ENCODE data around the gene SLC9A9.

Gene SLC9A9

DNA sequence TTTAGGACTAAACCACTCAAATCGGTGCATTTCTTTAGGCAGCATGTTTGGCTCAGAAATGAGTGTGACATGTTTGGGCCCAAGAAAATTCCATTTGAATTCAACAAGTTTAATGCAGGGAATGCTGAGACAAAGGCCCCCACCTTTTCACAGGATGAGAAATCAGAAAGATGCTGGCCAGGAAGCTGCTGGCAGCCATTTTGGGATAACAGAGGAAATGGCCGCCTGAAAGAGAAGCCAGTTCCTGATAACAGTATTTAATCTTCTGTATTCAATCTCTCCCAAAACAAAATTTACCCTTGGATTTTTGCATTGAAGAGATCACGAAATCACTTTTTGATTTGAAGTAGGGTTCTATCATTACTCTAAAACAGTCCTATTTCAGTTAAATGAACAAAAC, 350.9 kb downstream of the SLC9A9 start:
- no peak for DNase-seq

DNA sequence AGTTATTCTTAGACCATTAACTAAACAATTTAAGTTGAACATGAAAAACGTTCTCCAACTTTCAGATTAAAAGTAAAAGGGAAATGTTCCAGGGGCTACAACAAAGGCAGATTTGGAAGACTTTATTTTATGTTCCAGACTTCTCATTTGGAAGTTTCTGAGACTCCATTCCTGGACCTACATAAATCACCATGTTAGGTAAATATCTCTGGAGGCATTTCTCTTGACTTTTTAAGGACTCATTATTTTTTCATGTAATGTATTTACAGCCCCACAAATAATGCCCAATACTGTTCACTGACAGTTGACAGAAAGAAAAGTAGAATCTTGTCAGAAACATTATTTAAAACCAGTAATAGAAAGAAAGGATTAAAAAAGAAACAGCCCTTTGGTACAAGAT, 352.1 kb downstream of the SLC9A9 start:
- DNase-seq, result no peak

DNA sequence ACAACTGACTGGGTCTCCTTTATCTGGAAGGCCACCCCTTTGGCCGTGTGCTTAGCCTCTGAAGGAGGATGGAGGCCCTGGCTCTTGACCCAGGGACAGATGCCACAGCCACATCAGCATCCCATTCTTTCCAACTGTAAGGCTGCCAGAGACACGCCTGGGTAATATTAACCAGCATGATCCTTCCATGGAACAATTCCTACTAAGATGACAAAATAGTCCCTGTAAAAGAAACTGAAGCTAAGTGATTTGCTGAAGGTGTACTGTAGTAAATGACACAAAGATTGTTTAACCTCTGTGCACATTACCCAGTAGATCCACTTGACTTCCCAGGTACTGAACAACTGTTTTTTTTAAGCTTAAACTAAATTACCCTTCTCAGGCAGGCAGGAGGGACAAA, 352.7 kb downstream of the SLC9A9 start:
- DNase-seq, result no peak

DNA sequence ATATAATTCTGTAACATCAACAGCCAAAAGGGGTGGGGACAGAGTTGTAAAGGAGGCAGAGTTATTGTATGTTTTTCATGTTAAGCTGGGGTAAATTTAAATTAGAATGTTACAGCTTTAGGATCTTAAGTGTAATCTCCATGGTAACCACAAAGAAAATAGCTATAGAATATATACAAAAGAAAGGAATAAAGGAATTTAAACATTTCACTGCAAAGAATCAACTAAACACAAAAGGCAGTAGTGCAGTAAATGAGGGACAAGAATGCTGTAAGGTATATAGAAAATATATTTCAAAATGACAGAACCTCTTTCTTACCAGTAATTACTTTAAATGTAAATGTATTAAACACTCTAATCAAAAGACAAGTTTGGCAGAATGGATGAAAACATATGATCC, 361.7 kb downstream of the SLC9A9 start:
- DNase-seq, result no peak

DNA sequence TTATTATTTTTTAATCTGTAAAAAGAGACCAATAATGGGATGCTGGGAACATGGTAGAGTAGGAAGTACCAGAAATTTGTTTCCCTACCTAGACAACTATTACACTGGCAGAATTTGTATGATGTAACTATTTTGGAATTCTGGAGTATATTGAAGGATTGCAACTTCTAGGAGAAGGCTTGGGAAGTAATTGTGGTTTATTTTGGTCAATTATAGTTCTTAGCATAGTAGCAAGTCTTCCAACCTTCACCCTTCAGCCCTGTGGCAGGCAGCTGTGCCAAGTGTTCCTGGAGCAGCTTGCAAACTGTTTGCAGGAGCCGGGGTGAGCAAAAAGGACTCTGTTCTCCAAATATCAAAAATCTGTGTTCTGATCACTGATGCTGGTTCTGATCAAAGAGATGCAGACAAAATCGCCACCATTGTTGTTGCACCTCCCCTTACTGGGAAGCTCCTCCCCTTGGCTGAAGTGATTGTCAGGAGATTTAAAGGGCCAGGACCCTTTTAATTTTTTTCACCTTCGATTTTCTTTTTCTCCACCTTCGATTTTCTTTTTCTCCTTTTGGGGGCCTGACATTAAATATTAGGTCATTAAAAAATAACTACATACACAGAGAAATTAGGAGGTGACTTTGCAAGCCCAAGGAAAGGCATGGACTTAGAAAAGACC, 363.3 kb downstream of the SLC9A9 start:
- DNase-seq, result no peak

DNA sequence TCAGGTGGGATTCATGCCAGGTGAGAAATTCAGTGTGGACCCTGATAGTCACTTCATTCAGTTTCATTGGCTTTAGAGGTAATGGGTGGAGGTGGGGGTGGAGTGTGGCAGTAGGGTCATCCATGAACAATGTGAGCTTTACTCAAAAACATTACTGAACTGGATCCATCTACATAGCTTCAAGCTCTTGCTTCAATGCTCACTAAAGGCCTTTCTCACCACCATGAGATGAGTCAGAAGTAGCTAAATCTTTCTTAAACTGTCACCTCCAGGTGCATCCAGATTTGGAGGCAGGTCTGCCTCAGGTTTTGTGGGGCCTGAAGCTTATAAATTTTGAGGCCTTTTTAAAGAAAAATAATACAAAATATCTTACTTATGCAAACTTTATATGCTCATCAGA, 365.1 kb downstream of the SLC9A9 start:
- no peak for DNase-seq

DNA sequence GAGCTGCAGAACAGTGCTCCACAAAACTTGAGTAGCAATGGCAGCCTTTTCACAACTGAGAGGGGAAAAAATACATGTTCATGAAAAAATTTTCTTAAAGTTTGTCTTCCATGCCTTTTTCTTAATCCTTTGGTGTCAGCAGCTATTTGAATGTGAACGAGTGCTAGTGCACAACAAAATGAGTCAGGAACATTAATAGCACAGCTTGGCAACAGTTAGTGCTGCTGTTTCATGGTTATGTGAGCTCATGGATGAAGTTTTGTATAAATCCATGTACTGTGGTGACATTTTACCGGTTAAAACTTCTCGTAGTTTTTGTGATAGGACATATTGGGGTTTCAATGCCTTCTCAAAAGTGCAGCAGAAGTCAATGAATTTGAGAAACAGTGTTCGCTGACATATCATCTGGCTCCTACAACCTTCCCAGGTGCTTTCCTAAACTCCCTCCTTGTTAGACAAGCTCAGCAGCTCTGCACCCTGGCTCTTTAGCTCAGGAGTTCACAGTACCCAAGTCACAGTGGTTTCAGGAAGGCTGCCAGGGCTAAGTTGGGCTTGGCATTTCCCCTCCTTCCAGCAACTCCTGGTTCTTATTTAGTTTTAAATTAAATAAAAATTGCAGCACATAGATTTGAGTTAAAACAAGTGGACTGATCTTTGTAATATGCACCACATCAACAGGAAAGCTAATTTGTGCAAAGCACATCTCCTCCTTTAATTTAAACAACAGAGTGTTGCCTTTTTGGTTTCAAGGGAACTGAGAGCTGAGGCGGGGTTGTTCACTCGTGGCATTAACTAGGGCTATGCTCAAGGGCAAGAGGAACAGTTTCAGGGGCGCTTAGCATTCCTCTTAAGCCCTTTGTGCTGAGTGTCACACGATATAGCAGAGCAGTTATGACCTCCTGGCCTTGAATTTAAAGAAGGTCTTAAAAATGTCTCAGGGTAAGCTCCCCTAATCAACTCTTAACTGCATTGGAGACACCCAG, 365.9 kb downstream of the SLC9A9 start:
- DNase-seq, result no peak

DNA sequence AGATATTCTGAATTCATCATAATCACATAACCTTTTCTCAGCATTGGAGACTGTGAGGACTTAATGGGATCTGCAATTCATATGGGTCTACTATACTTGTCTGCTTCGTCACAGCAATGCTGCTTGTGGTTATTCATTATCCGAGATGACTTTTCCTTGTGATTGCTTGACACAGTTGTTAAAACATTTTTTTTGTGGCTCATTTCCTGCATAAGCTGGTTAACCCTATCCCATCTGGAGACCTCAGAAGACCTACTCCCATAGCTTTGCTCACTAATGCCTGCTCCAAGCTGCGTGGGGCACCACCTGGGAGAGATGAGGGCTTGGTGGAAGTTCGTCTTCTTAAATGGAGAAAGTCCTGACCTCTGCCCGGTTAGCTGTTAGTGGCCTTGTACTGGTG, 367.9 kb downstream of the SLC9A9 start:
- DNase-seq, result no peak

DNA sequence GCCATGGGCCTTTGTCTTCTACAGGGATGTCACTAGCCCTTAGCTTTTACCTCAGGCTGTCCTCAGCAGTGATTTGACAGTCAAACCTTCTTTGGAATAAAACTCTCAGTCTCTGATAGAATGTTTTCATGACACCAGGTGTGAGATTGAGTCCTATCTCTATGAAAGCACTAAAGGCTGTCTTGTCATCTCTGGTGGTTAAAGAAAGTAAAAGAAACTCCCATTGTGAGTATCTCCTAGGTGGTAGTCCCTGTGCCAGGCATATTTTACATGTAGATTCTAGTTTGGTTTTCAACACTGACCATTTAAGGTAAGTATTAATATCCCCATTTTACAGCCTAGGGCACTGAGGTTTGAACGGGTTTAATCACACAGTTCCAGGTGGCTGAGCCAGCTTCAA, 368.5 kb downstream of the SLC9A9 start:
- no peak for DNase-seq

DNA sequence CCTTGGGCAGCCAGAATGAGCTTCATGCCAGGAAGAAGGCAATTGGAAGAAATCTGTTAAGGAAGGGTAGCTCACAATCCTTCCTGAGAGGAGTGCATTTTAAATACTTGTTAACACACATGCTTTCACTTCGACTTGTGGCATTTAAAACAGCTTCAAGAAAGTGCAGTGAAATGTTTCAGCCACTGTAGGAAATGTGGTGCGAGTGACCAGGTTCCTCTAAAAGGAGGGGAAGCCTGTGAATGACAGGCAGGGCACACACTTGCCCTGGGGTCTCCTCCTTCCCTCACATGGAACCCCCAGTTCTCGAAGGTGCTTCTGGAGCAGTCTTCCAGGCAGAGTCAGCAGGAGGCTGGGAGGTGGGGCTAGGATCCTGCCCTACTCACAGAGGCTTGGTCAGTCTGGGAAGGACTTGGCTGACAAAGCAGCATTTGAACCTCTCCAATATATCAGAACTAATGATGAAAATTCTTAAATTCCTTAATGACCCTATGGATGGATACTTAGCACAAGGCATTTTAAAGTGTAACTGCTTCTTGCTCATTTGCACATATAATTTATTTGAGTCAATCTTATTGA, 370.1 kb downstream of the SLC9A9 start:
- DNase-seq, result peak in 1 of 4 experiments; percentile 12

DNA sequence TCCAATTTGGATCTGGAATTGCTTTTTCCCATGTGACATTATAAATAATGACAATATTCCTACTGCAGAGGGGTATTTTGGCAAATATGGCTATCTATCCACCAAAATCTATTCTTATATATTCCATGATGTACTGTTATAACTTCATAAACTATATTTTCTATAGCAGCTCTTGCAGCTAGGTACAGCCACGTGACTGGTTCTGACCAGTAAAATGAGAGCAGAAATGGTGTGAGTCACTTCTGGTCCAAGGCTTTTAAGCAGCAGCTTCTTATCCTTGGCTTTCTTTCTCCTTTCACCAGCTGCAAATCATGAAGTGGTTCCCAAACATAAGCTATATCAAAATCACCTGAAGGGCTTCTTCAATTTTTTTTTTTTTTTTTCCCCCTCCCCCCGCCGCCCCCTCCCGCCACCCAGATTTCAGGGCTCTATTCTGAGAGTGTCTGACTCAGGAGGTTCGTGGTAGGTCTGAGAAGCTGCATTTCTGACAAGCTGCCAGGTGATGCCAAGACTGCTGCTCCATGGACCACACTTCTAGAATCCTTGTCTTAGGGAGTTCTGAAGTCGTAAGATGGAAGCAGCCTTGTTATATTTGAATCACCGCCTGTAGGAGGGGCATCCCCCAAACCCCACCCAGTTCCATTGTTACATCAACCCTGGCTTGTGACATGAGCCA, 371.2 kb downstream of the SLC9A9 start:
- DNase-seq, result no peak

DNA sequence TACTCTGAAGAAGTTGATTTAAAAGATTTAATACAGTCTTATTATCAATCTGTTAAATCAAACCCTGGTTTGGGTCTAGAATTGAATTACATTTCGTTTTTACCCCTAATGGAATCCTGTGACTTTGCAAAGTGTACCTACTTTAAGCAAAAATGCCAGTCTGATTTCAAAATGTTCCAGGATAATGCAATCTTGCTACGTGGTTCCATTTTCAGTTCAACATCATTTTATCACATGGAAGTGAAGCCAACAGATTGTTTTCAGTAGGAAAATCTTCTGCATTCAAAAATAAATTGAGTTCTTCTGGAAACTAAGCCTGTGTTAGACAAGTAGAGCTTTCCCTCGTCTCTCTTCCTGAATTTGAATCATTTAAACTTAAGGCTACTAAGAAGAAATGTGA, 372.3 kb downstream of the SLC9A9 start:
- no peak for DNase-seq

DNA sequence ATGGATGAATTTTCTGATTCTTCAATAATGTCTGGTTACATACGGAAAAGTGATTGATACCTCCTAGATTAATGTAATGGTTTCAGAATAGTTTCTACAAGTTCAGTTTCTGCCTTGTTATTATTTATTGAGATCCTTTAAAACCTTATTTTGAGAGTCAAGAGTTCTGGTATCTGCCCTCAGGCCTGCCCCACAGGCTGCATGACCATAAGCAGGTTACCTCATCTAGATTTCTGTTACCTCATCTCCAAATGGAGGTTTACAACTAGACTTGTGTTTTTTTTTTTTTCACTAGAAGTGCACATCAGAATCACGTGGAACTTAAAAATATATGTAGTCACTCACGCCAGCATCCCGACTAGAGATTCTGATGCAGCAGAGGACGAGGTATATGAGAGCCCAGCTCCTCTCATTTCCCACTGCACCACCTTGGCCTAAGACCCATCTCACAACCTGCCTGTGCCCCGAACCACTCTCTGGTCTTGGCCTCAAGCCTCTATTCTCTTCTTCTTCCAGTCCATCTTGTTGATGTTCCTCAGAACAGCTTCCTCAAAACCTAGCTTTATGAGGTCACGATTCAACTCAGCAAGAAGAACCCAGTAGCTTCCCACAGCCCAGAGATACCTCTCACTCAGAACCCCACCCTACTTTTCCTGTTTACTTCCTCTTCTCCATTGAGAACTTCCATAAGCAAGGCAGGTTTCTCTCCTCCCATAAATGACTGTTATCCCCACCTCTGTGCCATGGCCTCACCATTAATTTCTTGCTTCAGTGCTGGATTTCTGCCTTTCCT, 375.3 kb downstream of the SLC9A9 start:
- peak; percentile 37 to 69 (median 48) for DNase-seq

DNA sequence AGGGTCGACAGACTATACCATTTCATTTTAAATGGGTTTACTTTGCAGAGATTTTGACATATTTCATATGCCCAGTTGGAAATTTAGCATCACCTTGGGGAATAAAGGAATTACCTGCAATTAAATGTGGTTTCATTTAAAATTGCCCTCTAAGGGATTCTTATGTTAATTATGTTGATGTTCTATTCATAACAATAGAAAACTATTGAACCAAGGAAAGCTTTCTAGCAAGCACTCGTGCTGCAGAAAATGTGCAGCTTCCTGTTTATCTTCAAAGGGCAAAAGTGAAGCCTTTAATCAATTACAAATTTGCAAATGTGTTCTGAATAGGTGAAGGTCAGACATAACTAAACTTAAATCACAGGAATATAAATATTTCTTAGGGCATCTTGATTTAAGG, 376.6 kb downstream of the SLC9A9 start:
- no peak for DNase-seq

DNA sequence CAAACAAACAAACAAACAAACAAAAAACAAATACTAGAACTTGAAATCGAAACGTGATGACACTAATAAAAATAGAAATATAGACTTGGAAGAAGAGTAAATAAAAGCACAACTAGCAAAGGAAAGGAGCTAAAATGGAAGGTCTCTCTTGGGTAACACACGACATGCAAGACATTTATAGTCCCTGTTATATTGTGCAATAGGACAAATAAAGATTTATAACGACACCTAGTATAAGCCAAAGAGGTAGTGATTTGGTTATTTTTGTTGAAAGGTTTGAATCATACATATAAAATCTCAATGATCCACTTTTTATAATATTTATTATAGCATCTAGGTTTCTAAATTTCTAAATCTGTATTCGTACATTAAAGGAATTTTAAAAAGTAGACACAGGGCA, 379.1 kb downstream of the SLC9A9 start:
- no peak for DNase-seq

DNA sequence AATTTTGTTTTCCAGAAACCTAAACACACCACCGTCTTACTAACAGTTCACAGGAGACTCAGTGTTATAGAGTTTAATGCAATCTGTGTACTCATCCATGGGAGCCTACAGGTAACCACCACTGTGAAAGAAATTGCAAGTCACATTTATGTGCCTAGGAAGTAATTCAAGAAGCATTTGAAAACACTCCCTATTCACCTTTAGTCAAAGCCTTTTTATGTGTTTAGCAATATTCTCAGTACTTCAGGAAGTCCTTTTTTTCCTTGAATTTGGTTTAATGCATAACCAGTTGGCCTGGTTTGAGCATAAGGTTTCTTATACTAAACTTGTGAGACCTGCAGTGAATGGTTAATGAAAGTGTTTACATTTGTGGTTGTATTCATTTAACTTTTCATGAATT, 382.6 kb downstream of the SLC9A9 start:
- DNase-seq, result no peak

DNA sequence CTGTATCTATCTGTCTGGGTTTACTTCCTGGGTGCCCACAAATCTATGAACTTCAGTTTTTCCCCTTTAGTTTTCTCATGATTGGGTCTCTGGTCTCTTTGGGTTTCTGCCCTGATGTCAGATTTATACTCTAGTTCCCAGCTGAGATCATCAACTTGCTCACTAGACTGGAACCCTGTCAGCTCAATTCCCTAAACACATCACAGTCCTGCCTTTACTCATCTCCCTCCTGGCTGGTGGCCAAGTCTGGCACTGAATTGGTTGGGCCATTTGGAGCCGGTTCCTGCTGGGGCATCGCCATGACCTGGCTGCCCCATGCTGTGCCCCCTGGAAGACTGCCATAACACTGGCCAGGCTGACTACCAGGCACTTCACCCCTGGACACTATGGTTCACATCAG, 383.4 kb downstream of the SLC9A9 start:
- DNase-seq, result no peak

DNA sequence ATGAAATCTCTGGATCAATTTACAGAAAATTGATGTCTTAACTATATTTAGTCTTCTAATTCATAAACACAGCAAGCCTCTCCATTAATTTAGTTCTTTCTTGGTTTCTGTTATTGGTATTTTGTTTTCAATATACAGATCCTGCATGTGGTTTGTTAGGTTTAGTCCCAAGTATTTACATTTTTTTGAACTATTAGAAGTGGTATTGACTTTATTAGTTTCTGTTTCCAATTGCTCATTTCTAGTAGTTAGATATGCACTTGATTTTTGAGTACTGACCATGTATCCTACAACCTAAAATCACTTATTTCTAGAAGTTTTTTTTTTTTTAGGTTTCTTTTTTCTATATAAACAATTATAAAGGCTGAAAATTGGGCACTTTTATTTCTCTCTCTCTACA, 392.8 kb downstream of the SLC9A9 start:
- DNase-seq, result no peak

DNA sequence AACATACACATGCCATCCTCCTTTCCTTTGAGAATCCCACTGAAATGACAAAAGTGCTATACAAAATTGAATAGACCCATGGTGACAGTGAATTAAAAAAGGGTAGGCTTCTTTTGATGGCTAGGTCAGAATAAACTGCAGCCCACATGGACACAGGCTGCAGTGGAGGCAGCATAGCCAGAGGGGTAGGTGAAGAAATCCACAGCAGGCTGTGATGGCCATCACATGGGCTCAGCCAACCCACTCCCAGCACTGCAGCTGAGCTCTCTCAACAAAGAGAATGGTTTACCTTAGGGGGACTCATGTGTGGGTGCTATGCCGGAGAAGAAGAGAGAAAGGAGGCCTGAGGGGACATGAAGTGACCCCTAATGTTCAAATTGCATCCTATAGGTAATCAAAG, 397.6 kb downstream of the SLC9A9 start:
- peak in 1 of 4 experiments; percentile 20 for DNase-seq

DNA sequence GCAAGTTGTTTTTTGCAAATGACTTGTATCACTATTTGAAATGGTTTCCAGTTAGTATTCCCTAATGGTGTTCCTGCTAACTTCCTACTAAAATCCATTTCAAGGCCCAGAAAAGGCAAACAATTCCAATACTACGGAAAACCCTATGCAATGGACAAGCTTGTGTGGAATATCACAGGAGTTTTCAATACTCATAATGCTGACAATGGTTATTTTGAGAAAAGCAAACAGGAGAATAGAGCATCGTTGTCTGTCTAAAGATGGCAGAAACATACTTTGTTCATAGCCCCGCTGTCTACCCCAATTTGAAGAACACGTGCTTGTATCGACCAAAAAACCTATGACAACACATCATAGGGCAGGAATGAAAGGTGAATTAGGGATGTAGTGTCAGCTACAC, 400.8 kb downstream of the SLC9A9 start:
- no peak for DNase-seq

DNA sequence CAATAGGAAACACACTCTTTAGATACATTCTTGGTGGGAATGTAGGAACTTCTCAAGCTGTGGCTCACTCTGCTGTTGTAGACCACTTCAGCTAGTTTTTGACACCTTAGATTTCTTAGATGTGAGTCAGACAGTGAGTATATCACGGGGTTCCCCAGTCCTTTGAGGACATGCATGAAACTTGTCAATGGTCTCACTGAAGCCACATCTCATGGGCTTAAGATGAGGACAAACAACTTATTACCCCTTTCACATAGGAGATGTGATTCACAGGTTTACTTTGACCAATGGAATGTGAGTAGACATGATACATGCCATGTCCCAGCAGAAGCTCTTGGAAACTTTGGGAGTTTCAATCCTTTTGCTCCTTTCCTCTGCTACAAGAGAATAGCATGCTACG, 403.1 kb downstream of the SLC9A9 start:
- DNase-seq, result peak in 2 of 4 experiments; percentile 28 to 49

DNA sequence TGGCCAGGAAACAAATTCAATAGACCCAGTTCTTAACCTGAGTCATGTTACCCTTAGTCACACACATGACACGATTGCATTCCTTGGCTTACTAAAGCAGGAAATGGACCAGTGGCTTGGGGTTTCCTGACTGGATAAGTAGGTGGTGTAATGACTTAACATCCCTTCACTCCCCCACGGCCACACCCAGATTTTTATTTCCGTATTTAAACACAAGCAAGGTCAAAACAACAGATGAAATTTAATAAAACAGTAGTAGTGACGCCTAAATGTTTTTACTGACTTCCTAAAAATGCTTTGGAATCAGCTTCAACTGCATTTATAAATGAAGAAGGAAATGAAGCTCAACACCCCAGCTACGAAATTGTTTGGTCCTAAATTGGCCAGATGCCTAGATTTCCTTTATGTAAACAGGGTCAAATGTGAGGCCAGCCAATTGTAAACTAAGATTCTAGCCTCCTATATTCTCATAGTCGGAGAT, 404.4 kb downstream of the SLC9A9 start:
- DNase-seq, result peak; percentile 90 to 99 (median 95)

All from suppressor macrophage (primary cell).